Hepatocyte (in vitro differentiated cells): ENCODE results near the gene AFAP1L2.

ENCODE experiments used
- CTCF ChIP-seq: fragments of 200-600 bp; sonication (generic); IDR thresholded peaks from 2 replicates; pipeline ENCODE4 v1.5.1; 2016; ENCODE audit warnings: antibody characterized with exemption, mild to moderate bottlenecking; ENCODE audit not compliant: poor library complexity
- EZH2 ChIP-seq: fragments of 200-600 bp; sonication (generic); IDR thresholded peaks from 2 replicates; pipeline ENCODE4 v1.6.1; 2016; ENCODE audit warnings: antibody characterized with exemption, mild to moderate bottlenecking, borderline replicate concordance
- EZH2phosphoT487 ChIP-seq: fragments of 200-600 bp; sonication (generic); IDR thresholded peaks from one replicate; pipeline ENCODE4 v1.6.1; 2018; ENCODE audit warnings: antibody characterized with exemption, mild to moderate bottlenecking, low read depth, moderate library complexity; ENCODE audit not compliant: unreplicated experiment, severe bottlenecking

GRCh38 chr10:114386452-114386851 lies 17.9 kb downstream of the AFAP1L2 start:
- no peak for TF ChIP-seq CTCF
- no peak for TF ChIP-seq EZH2phosphoT487
- no peak for TF ChIP-seq EZH2
